ENCODE results near the gene BCL6. TPM values are rescaled to one million over a fixed set of nuclear protein-coding genes. Genes with fewer than 3 reads are reported as not detected.

The BCL6 gene
- total and polyA plus RNA-seq, 10 of the 15 experiments (the other 5 are each of a cell fraction or from before 2014, with no cell fraction given), result 0.04 to 0.85 (median 0.15) TPM

- no peak for TF ChIP-seq ATF2 (IDR thresholded peaks at IDR 0.05; ENCODE audit: low read length)
Observed at GRCh38 chr3:187726564-187726963, 18.7 kb downstream of the BCL6 start (continued).

GRCh38 chr3:187725653-187726370 lies 19.5 kb downstream of the BCL6 start:
- peaks cover 0 to 3% of the 10 kb centered on the region in 2 experiments; a peak in 3 of 4 replicates for H3K27me3 ChIP-seq (replicated peaks in 1 of 2; ENCODE audit: control insufficient read depth in 2 of 2, insufficient read depth in 2 of 2, low read length in 1 of 2)
- H3K27ac ChIP-seq (ENCODE audit: control insufficient read depth, insufficient read depth), result no peak overlapping the region
- TF ChIP-seq SREBF2 (IDR thresholded peaks at IDR 0.05; ENCODE audit: low read length) (no peak), SKIL (IDR thresholded peaks at IDR 0.05; ENCODE audit: low read depth, poor library complexity, severe bottlenecking) (no peak), RFX5 (IDR thresholded peaks at IDR 0.05; ENCODE audit: low read depth, low read length) (no peak), NRF1 (conservative IDR thresholded peaks at IDR 0.05; ENCODE audit: low read depth, low read length) (no peak), LARP7 (IDR thresholded peaks at IDR 0.05) (no peak), EGR1 (IDR thresholded peaks at IDR 0.05; ENCODE audit: borderline replicate concordance in 1 of 2, low read depth in 2 of 2, low read length in 2 of 2) (no peak), GATAD2B (conservative IDR thresholded peaks at IDR 0.05; ENCODE audit: low read depth) (no peak)
- no peak for DNase-seq (ENCODE audit: low read depth, low spot score)
- no peak overlapping the region for H3K9ac ChIP-seq (ENCODE audit: control insufficient read depth, insufficient read depth, low read length)
- no peaks in the 10 kb centered on the region for H3K79me2 ChIP-seq (ENCODE audit: control insufficient read depth, insufficient read depth, low read length)
- no peaks in the 10 kb centered on the region for H3K9me3 ChIP-seq (replicated peaks; ENCODE audit: control insufficient read depth, insufficient read depth, low read length)
- CTCF ChIA-PET, result interaction anchor here (0.5 to 1.0 kb wide), 2 partner anchors 13 to 796 kb away, joined by 3 to 4 read pairs; no protein-coding TSS in a partner anchor
- 58% methylated on average over 7 of the region's 7 CpGs for WGBS (ENCODE audit: insufficient coverage, insufficient replicate concordance, low lambda C conversion rate, missing lambda C conversion rate)
- RAD21 ChIA-PET (ENCODE audit: unreplicated experiment), result no interaction called here
- no peak overlapping the region for H3K4me3 ChIP-seq
- H3K4me1 ChIP-seq (ENCODE audit: control insufficient read depth, insufficient read depth, low read length), result no peaks in the 10 kb centered on the region
- no TSS peak for BruUV-seq (replicated peaks)
- H3K36me3 ChIP-seq (ENCODE audit: control insufficient read depth in 2 of 2, insufficient read depth in 2 of 2, low read length in 1 of 2), result no peaks in the 10 kb centered on the region; a peak in 1 of 4 replicates
- H4K20me1 ChIP-seq (ENCODE audit: control insufficient read depth, insufficient read depth), result no peaks in the 10 kb centered on the region
- intact Hi-C loops (cut with micrococcal nuclease; ENCODE audit: unreplicated experiment), result no loop called here
- SMC1A ChIA-PET (ENCODE audit: uncharacterized antibody, unreplicated experiment), result no interaction called here
- no peak for ATAC-seq
- H2AFZ ChIP-seq (ENCODE audit: control insufficient read depth, low read depth, low read length), result no peak overlapping the region
- no peak for FAIRE-seq
- H3K4me2 ChIP-seq (ENCODE audit: control insufficient read depth, insufficient read depth), result no peak overlapping the region
- in situ Hi-C loops (cut with MboI), result no loop called here
- POLR2A ChIA-PET, result interaction anchor here (0.5 kb wide), 1 partner anchor 1382 kb away, joined by 4 read pairs; no protein-coding TSS in a partner anchor
